ENCODE data around the gene AP1G2. TPM values are rescaled to one million over a fixed set of nuclear protein-coding genes. Genes with fewer than 3 reads are reported as not detected.
"Not testable (repeated sequence)": the region's sequence is repeated elsewhere in the genome, so short reads cannot be mapped to it uniquely, and the experiment has no call there.

Gene AP1G2
- total RNA-seq, 1 donor from 2014 or later = 53.2 TPM

DNA sequence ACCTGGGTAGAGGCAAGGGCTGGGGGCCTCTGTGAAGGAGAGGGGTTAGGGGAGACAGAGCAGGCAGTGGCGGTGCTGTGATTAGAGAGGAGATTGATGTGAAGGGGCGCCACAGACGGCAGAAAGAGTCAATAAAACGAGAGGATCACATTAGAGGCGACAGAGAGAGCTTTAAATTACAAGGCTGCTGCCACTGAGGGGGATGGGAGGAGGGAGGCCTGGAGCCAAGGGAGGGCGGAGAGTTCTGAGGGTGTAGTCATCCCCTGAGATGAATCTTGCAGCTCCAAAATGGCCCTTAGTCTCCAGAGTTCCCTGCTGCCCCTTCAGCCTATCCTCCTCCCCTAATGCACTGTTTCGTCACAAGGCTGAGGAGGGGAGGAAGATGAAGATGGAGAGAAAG lies 28.8 kb downstream of the AP1G2 start:
- H3K27ac Mint-ChIP-seq (ENCODE audit: unreplicated experiment) = no peak overlapping the region

DNA sequence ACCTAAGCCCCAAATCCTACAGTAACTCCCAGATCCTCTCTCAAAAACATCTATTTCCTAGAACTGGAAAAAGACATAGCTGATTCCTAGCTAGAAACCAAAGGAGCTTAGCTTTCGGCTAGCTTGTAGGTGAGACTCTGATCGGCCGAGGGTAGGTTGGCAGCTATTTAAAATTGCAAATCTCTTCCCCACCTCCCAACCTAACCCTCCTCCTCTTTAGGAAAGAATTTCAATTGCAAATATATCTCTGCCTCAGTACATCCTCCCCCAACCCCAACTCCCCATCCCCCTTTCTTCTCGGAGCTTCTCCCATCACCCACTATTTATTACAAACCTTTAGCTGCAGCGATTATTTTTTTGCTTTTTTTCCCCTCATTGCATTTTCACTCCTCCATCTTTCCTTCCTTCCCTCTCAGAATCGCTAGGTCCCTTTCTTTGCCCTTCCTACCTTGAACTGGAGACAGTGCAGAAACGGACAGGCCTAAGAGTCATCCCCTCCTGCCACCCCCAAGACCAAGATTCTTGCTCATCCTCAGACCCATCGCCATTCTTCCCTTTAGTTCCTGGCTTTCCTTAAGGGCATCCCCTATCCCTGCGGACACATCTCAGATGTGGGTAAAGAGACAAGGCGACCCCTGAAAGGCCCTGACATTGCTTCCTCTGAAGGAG lies 29.4 kb downstream of the AP1G2 start:
- Mint-ChIP-seq H3K27me3 (ENCODE audit: low read depth) (no peaks in the 10 kb centered on the region), H3K9me3 (no peaks in the 10 kb centered on the region)

More for the DNA sequence above, 28.8 kb downstream of the AP1G2 start:
- Mint-ChIP-seq H3K4me3 (no peak overlapping the region), H3K36me3 (ENCODE audit: low read depth) (no peaks in the 10 kb centered on the region), H3K27me3 (ENCODE audit: low read depth) (no peaks in the 10 kb centered on the region), H3K4me1 (peaks cover 25% of the 10 kb centered on the region), H3K9me3 (no peaks in the 10 kb centered on the region)
- no peak for DNase-seq (ENCODE audit: low read depth, low spot score)
- TF ChIP-seq, protein P1, sequence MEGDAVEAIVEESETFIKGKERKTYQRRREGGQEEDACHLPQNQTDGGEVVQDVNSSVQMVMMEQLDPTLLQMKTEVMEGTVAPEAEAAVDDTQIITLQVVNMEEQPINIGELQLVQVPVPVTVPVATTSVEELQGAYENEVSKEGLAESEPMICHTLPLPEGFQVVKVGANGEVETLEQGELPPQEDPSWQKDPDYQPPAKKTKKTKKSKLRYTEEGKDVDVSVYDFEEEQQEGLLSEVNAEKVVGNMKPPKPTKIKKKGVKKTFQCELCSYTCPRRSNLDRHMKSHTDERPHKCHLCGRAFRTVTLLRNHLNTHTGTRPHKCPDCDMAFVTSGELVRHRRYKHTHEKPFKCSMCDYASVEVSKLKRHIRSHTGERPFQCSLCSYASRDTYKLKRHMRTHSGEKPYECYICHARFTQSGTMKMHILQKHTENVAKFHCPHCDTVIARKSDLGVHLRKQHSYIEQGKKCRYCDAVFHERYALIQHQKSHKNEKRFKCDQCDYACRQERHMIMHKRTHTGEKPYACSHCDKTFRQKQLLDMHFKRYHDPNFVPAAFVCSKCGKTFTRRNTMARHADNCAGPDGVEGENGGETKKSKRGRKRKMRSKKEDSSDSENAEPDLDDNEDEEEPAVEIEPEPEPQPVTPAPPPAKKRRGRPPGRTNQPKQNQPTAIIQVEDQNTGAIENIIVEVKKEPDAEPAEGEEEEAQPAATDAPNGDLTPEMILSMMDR (conservative IDR thresholded peaks at IDR 0.05) = no peak

DNA sequence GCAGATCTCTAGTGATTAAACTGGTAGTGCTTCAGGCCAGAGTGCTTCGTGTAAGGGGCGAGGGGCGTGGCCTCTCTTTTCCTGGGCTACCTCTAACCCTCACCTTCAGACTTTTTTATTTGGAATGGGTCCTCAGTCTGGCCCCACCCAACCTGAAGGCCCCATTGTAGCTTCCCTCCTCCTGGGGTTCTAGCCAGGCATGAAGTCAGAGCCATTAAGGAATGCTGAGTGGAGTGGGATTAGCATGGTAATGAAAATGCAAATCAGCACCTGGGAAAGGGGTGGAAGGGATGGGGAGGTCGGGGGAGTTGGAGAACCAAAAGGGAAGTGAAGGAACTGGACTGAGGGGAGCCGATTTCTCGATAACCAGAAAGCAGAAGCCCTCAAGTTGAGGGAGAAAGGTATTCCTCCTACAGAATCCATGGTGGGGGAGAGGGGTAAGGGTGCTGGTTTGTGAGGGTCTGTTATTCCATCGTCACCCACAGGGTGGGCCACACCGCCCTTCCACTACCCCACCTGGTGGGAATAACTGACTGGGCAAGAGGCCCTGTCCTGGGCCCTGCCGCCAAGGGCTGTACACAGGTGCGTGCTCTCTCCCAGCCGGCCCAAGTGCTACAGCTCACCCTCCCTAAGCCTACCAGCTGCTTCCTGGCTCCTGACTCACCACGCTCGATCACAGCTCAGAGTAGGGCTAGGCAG lies 30.1 kb downstream of the AP1G2 start:
- no peak overlapping the region for H3K4me3 Mint-ChIP-seq
- H3K27ac Mint-ChIP-seq (ENCODE audit: unreplicated experiment) = no peak overlapping the region
- no peaks in the 10 kb centered on the region for H3K9me3 Mint-ChIP-seq
- TF ChIP-seq, protein P1 (conservative IDR thresholded peaks at IDR 0.05) = no peak
- H3K27me3 Mint-ChIP-seq (ENCODE audit: low read depth) = no peaks in the 10 kb centered on the region
- DNase-seq (ENCODE audit: low read depth, low spot score) = no peak
- H3K36me3 Mint-ChIP-seq (ENCODE audit: low read depth) = no peaks in the 10 kb centered on the region
- H3K4me1 Mint-ChIP-seq = peaks cover 25% of the 10 kb centered on the region

More for the DNA sequence above, 29.4 kb downstream of the AP1G2 start:
- no peaks in the 10 kb centered on the region for H3K36me3 Mint-ChIP-seq (ENCODE audit: low read depth)
- H3K4me3 Mint-ChIP-seq = no peak overlapping the region
- peaks cover 25% of the 10 kb centered on the region for H3K4me1 Mint-ChIP-seq
- DNase-seq (ENCODE audit: low read depth, low spot score) = no peak
- TF ChIP-seq, protein P1 (conservative IDR thresholded peaks at IDR 0.05) = no peak
- H3K27ac Mint-ChIP-seq (ENCODE audit: unreplicated experiment) = no peak overlapping the region

DNA sequence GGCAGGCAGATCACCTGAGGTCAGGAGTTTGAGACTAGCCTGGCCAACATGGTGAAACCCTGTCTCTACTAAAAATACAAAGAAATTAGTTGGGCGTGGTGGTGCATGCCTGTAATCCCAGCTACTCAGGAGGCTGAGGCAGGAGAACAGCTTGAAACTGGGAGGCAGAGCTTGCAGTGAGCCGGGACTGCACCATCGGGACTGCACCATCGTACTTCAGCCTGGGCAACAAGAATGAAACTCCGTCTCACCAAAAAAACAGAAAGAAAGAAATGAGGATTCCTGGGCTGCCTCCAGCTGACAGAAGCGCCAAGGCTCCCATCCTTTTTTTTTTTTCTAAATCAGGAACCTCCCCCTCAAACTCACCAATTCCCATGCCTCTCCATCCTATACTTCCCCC lies 30.7 kb downstream of the AP1G2 start:
- H3K36me3 Mint-ChIP-seq (ENCODE audit: low read depth); DNase-seq (ENCODE audit: low read depth, low spot score); H3K27me3 Mint-ChIP-seq (ENCODE audit: low read depth); H3K9me3 Mint-ChIP-seq; H3K27ac Mint-ChIP-seq (ENCODE audit: unreplicated experiment); H3K4me3 Mint-ChIP-seq: not testable (repeated sequence)
- peaks cover 25% of the 10 kb centered on the region for H3K4me1 Mint-ChIP-seq

DNA sequence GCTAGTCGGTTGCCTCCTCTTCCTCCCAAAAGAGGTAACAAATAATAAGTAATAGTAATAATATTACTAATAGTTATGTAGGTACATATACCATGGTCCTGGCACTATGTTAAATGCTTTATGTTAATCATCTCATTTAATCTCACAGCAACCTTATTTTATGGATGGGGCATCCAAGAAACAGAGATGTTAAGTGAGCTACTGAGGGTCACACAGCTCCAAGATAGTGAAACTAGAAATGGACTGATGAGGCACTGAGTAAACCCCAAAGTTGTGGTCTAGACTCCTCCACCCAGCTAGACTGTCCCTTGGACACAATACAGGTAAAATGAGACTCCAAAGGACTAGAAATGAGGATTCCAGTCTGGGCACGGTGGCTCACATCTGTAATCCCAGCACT lies 31.1 kb downstream of the AP1G2 start:
- no peak overlapping the region for H3K27ac Mint-ChIP-seq (ENCODE audit: unreplicated experiment)
- H3K36me3 Mint-ChIP-seq (ENCODE audit: low read depth) = no peaks in the 10 kb centered on the region
- TF ChIP-seq, protein P1 (conservative IDR thresholded peaks at IDR 0.05) = no peak
- no peak overlapping the region for H3K4me3 Mint-ChIP-seq
- DNase-seq (ENCODE audit: low read depth, low spot score) = no peak
- H3K9me3 Mint-ChIP-seq = no peaks in the 10 kb centered on the region
- H3K4me1 Mint-ChIP-seq = peaks cover 25% of the 10 kb centered on the region
- no peaks in the 10 kb centered on the region for H3K27me3 Mint-ChIP-seq (ENCODE audit: low read depth)

DNA sequence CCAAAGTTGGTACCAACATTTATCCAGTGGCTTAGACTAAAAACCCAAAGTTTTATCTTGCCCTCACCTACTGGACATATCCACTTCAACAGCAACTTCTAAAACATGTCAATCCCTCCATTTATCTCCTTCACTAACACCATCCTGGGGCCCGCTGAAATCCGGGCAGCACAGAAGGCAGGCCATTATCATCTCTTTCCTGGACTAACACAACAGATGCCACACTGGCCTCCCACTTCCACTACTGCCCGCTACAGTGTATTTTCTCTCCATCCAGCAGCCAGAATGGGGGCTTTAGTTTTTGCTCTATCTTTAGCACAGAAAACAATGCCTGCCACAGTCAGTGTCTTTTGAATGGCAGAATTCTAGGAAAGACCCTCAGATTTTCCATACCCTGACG lies 31.6 kb downstream of the AP1G2 start:
- Mint-ChIP-seq H3K36me3 (ENCODE audit: low read depth) (no peaks in the 10 kb centered on the region), H3K4me1 (peaks cover 29% of the 10 kb centered on the region), H3K9me3 (no peaks in the 10 kb centered on the region), H3K4me3 (no peak overlapping the region), H3K27me3 (ENCODE audit: low read depth) (no peaks in the 10 kb centered on the region), H3K27ac (ENCODE audit: unreplicated experiment) (no peak overlapping the region)
- DNase-seq (ENCODE audit: low read depth, low spot score) = no peak
- TF ChIP-seq, protein P1 (conservative IDR thresholded peaks at IDR 0.05) = no peak

Measured in neural crest cell (in vitro differentiated cells).